Measurements from ENCODE around the gene ZNRF4.
A peak's percentile ranks its signal among the peaks of the same experiment; 100 is the strongest.

Gene ZNRF4

GRCh38 chr19:5440299-5440698, 14.9 kb upstream of the ZNRF4 start:
- no peak for DNase-seq (ENCODE audit: low read depth, low spot score)

GRCh38 chr19:5443723-5444122, 11.5 kb upstream of the ZNRF4 start:
- no peak for DNase-seq (ENCODE audit: low read depth, low spot score)

GRCh38 chr19:5444431-5444830, 10.8 kb upstream of the ZNRF4 start:
- no peak for DNase-seq (ENCODE audit: low read depth, low spot score)

DNA sequence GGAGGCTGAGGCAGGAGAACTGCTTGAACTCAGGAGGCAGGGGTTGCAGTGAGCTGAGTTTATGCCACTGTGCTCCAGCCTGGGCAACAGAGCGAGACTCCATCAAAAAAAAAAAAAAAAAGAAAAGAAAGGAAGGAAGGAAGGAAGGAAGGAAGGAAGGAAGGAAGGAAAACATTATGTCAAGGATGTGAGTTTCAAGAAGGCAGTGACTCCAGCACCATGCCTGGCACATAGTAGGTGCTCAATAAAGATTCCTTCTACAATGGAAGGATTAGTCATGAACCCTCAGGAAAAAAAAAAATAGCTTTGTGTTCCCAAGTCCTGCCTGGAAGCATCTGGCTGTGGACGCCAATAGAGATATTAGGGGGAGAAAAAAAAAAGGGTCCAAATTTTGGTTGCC, 10.1 kb upstream of the ZNRF4 start:
- DNase-seq (ENCODE audit: low read depth, low spot score), result no peak

DNA sequence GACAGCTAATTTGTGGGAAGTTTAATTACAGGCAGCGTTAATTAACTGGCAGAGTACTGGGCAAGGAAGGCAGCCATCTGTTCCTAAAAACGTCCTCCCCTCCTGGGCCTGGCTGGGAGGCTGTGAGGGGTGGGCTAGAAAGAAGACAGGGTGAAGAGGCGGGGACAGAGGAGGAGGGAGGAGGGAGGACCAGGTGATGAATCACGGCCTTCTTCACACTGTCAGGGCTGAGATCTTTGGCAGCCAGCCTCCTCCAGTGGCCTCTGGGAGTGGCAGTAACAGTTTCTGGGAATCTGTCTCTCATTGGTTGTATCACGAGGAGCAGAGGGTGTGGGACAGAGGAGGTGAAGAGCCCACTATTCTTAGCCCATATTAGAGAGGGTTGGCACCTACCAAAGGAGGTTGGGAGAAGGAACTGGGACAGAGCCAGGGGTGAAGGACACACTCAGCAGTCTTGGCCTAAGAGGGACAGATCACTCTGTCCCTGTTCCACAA, 9.6 kb upstream of the ZNRF4 start:
- peak; percentile 19 for DNase-seq (ENCODE audit: low read depth, low spot score)

- peak; percentile 31 for DNase-seq (ENCODE audit: low read depth, low spot score)
Observed at GRCh38 chr19:5447700-5448311, 7.4 kb upstream of the ZNRF4 start.

DNA sequence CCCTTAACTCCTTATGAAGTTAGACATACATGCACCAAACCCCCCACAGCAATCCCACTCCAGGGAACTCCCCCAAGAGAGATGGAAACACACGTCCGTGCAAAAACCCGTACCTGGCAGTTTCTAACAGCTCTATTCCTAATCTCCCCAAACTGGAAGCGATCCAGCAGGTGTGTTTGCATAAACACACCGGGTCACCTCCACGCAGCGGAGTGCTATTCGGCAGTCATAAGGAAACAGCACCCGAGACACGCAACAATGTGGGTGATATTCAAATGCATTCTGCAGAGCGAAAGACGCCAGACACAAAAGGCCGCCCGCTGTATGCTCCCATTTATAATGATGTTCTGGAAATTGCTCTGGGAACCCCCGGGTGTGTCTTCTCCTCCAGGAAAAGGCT, 6.8 kb upstream of the ZNRF4 start:
- no peak for DNase-seq (ENCODE audit: low read depth, low spot score)

DNA sequence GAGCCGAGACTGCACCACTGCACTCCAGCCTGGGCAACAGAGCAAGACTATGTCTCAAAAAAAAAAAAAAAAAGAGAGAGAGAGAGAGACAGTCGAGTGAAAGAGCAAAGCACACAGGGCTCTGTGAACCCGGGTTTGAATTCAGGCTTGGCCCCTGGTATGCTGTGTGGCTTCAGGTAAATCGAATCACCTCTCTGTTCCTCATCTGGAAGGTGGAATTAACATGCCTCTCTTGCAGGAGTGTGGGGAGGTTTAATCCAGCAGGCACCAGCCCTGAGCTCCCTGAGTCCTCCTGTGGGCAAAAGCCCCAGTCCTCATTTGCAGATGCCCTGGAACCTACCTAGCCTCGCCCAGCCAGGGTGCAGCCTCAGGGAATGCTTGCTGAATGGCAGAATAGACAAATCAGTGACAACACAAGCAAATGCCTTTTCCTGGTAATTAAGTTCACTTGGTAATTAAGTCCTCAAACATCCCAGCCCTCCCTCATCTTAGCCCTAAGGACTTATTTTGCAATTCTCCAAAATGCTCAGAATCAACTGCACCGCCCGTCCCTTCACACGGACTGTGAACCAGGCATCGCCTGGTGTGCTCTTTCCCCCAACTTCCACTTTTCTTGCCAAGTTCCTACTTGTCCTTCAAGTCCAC, 4.6 kb upstream of the ZNRF4 start:
- no peak for DNase-seq (ENCODE audit: low read depth, low spot score)

- DNase-seq (ENCODE audit: low read depth, low spot score), result no peak
Observed at GRCh38 chr19:5451494-5451893, 3.7 kb upstream of the ZNRF4 start.

GRCh38 chr19:5452594-5453565, 2.3 kb upstream of the ZNRF4 start:
- no peak for DNase-seq (ENCODE audit: low read depth, low spot score)

DNA sequence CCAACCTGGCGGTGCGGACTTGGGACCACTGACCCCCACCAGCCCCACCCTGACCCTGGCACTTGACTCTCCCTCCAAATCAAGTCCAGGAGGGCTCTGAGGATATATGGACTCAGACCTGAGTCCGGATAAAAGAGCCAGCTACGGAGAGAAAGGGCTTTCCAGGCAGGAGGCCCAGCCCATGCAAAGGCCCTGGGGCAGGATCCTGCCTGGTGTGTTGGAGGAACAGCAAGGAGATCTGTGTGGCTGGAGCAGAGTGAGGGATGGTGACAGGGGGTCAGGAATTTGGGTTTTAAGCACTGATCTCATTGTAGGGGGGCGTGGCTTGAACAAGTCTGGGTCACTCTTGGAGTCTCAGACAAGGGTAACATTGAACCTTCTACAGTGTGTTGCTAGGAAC, 474 bp upstream of the ZNRF4 start:
- DNase-seq (ENCODE audit: low read depth, low spot score), result no peak

DNA sequence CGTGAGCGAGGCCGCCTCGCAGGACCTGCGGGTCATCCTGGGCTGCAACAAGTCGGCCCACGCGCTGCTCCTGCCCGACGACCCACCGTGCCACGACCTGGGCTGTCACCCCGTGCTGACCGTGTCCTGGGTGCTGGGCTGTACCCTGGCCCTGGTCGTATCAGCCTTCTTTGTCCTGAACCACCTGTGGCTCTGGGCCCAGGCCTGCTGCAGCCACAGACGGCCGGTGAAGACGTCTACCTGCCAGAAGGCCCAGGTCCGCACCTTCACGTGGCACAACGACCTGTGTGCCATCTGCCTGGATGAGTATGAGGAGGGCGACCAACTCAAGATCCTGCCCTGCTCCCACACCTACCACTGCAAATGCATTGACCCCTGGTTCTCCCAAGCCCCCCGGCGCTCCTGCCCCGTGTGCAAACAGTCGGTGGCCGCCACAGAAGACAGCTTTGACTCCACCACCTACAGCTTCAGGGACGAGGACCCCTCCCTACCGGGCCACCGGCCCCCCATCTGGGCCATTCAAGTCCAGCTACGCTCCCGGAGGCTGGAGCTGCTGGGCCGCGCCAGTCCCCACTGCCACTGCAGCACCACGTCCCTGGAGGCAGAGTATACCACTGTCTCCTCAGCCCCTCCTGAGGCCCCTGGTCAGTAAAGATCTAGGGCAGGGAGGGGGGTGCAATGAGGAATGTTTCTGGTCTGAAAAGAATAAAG, 1.1 kb downstream of the ZNRF4 start:
- DNase-seq (ENCODE audit: low read depth, low spot score), result no peak

DNA sequence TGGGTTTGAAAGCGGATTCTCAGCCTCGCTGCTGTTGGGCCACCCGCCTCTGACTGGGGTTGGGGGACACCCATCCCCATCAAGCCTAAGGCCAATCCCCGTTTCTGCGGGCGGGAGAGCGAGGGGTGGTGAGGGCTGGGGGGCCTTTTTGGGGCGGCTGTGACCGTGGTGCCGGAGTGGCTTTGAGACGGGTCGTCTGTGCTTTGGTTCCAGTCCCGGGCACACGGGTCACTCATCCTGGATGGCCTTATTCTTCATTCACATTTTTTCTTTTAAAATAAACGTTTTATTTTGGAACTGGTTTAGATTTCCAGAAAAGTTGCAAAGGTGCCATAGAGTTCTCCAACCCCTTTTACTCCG, 1.6 kb downstream of the ZNRF4 start:
- no peak for DNase-seq (ENCODE audit: low read depth, low spot score)

DNA sequence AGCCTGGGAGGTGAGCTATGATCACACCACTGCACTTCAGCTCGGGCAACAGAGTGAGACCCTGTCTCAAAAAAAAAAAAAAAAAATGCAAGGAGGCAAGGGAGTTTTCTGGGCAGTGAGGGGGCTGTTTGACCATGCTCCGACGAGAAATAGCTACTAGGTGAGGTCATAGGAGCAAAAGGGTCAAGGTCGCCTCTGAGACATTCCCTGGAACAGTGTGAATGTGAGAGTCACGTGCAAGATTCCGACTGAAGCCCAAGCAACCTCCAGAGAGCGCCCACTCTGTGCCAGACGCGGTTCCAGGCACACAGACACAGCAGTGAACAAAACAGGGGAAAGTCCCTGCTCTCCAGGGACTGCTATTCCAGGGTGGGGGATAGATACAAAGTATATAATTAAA, 2.5 kb downstream of the ZNRF4 start:
- DNase-seq (ENCODE audit: low read depth, low spot score), result no peak

DNA sequence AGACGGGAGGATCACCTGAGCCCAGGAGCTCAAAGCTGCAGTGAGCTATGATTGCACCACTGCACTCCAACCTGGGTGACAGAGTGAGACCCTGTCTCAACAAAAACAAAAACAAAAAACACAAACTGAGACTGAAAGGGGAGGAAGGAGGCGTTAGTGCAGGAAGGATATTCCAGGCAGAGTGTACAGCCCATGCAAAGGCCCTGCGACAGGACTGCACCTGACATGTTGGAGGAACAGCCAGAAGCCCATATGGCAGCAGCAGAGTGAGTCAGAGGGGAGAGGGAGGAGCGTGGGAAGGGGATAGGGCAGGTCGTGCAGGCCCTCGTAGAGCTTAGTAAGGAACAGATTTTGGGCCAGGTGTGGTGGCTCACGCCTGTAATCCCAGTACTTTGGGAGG, 3.2 kb downstream of the ZNRF4 start:
- DNase-seq (ENCODE audit: low read depth, low spot score), result no peak

GRCh38 chr19:5459360-5459759, 4.1 kb downstream of the ZNRF4 start:
- no peak for DNase-seq (ENCODE audit: low read depth, low spot score)

GRCh38 chr19:5460748-5461147, 5.5 kb downstream of the ZNRF4 start:
- DNase-seq (ENCODE audit: low read depth, low spot score), result no peak

DNA sequence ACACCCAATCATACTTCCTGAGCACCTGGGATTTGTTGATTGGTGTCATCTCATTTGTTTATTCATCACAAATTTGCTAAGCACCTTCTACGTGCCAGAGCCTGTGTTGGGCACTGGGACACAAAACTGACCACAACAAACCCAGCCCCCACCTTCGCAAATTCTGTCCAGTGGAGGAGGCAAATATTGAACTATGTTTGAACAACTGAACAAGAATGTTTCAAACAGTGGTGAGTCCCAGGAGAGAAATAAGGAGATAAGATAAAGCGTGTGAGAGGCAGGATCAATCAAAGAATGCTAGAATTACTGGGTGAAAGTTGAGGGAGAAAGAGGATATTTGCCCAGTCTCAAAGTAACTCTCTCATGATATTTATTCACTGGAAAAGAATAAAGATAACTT, 8.7 kb downstream of the ZNRF4 start:
- DNase-seq (ENCODE audit: low read depth, low spot score), result no peak

- no peak for DNase-seq (ENCODE audit: low read depth, low spot score)
Observed at GRCh38 chr19:5466072-5466471, 10.9 kb downstream of the ZNRF4 start.

DNA sequence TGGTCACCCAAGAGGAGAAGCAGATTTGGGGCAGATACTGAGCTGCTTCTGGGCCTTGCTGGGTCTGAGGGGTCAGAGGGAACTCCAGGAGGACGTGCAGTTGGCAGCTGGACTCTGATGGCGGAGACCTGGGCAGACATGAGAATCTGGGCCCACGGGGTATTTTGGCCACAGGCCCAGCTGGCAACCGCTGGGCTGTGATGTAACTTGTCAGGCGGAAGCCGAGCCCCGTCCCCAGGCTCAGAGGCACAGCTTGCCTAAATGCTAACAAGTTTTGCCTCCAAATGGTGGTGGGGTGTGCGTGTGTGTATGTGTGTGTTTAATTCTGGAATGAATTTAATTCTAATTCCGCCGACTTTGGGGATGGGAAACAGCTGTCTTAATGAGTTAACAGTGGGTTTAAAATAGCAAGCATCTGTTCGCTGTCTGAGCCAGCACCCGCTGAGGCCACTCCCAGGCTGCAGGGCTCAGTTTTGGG, 11.6 kb downstream of the ZNRF4 start:
- DNase-seq (ENCODE audit: low read depth, low spot score), result peak; percentile 35

DNA sequence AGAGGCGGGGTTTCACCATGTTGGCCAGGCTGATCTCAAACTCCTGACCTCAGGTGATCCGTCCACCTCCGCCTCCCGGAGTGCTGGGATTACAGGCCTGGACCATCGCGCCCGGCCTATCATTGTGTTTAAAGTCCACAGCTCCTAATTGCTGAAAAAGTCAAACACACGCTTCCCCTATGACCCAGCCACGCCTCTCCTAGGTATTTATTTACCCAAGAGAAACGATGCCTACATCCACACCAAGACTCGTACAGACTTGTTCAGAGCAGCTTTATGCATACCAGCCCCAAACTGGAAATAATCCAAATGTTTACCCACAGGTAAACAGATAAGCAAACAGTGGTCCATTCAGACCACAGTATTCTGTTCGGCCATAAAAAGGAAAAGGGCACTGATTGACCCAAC, 15.1 kb downstream of the ZNRF4 start:
- no peak for DNase-seq (ENCODE audit: low read depth, low spot score)

- no peak for DNase-seq (ENCODE audit: low read depth, low spot score)
Observed at GRCh38 chr19:5472286-5472685, 17.1 kb downstream of the ZNRF4 start.
